ENCODE data around the gene FXYD1. TPM values are rescaled to one million over a fixed set of nuclear protein-coding genes. Genes with fewer than 3 reads are reported as not detected.

Gene FXYD1
- polyA plus RNA-seq, 1 of the 3 experiments (the other 2 are of a cell fraction) = 0.12 TPM

DNA sequence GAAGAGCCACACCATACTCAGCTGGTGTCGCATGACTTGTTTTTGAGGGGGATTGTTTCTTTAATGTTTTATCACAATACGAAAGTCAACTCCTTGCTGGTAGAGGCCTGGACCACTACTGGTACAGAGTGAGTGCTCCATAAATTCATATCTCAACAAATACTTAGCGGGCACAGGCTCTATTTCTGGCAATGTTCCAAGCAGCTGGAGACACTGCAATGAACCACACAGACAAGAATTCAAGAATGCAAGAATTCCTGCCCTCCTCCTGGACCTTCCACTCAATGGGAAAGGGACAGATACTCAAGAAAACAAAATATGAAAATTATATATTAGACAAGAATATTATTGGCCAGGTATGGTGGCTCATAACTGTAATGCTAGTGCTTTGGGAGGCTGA is 10.8 kb downstream of the FXYD1 start:
- 69% methylated on average over 3 of the region's 3 CpGs for WGBS (ENCODE audit: low lambda C conversion rate)
- Histone ChIP-seq H3K27ac (ENCODE audit: low read depth in 2 of 2, low read length in 1 of 2) (no peak overlapping the region), H4K20me1 (ENCODE audit: insufficient read depth) (no peaks in the 10 kb centered on the region), H3K27me3 (ENCODE audit: insufficient read depth) (peaks cover 8% of the 10 kb centered on the region; the same call in 1 of the 2 replicates), H3K9me2 (no peaks in the 10 kb centered on the region), H3K9me3 (no peaks in the 10 kb centered on the region), H3K4me3 (ENCODE audit: low read depth in 2 of 2, low read length in 1 of 2) (no peak overlapping the region), H3F3A (replicated peaks; ENCODE audit: insufficient read depth) (peaks cover 4% of the 10 kb centered on the region), H3K79me2 (ENCODE audit: insufficient read depth) (no peaks in the 10 kb centered on the region; the same call in 1 of the 2 replicates), H3K36me3 (replicated peaks in 1 of 2; ENCODE audit: control insufficient read depth in 1 of 2, insufficient read depth in 2 of 2, low read length in 1 of 2) (no peaks in the 10 kb centered on the region), H3K9ac (no peak overlapping the region), H3K4me2 (no peak overlapping the region), H2AFZ (ENCODE audit: low read depth) (no peak overlapping the region), H3K4me1 (ENCODE audit: control insufficient read depth in 1 of 2, insufficient read depth in 2 of 2, low read depth in 1 of 2, low read length in 1 of 2) (no peaks in the 10 kb centered on the region; a peak in 2 of 4 replicates)
- CTCF ChIA-PET = interaction anchor here (2.8 kb wide), 1 partner anchor 83 kb away, joined by 13 read pairs; no protein-coding TSS in a partner anchor
- TF ChIP-seq FOXJ3 (CRISPR knock-in tag; IDR thresholded peaks at IDR 0.05) (no peak), RAD21 (IDR thresholded peaks at IDR 0.05; ENCODE audit: low read length) (no peak), GATA2 (CRISPR knock-in tag; IDR thresholded peaks at IDR 0.05) (no peak)
- DNase-seq = no peak
- POLR2A ChIA-PET = no interaction called here

DNA sequence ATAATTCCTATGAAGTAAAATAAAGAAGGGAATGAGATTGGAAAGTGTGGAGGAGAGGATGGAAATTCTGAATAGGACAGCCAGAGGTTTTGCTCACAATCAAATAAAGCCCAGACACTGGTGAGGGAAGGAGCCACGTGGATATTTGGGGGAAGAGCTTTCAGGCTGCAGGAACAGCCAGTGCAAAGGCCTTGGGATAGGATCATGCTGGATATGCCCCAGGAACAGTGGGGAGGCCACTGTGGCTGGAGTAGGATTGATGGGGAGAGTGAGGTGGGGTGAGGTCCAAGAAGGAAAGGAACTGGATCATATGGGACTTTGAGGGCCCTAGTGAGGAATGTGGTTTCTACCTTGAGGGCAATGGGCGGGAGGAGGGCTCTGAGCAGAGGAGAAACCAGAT is 11.8 kb downstream of the FXYD1 start:
- Histone ChIP-seq H3K27me3 (ENCODE audit: insufficient read depth) (no peaks in the 10 kb centered on the region; the same call in 1 of the 2 replicates), H3K27ac (ENCODE audit: low read depth in 2 of 2, low read length in 1 of 2) (no peak overlapping the region), H3K4me3 (ENCODE audit: low read depth in 2 of 2, low read length in 1 of 2) (no peak overlapping the region), H3K79me2 (ENCODE audit: insufficient read depth) (peaks cover 10% of the 10 kb centered on the region; the same call in 1 of the 2 replicates), H3K9me3 (no peaks in the 10 kb centered on the region), H3K9me2 (no peaks in the 10 kb centered on the region), H2AFZ (ENCODE audit: low read depth) (no peak overlapping the region), H4K20me1 (ENCODE audit: insufficient read depth) (no peaks in the 10 kb centered on the region), H3K4me1 (ENCODE audit: control insufficient read depth in 1 of 2, insufficient read depth in 2 of 2, low read depth in 1 of 2, low read length in 1 of 2) (peaks cover 0 to under 1% of the 10 kb centered on the region in 2 experiments; a peak in 2 of 4 replicates), H3K9ac (no peak overlapping the region), H3F3A (replicated peaks; ENCODE audit: insufficient read depth) (peaks cover 4% of the 10 kb centered on the region), H3K4me2 (no peak overlapping the region), H3K36me3 (replicated peaks in 1 of 2; ENCODE audit: control insufficient read depth in 1 of 2, insufficient read depth in 2 of 2, low read length in 1 of 2) (no peaks in the 10 kb centered on the region)
- ChIA-PET POLR2A (no interaction called here), CTCF (interaction anchor here (5.3 kb wide), 1 partner anchor 7 kb away, joined by 59 read pairs; the partner anchor contains the start of gene FXYD7)
- no peak for TF ChIP-seq MXI1 (IDR thresholded peaks at IDR 0.05; ENCODE audit: low read depth, low read length)
- no peak for TF ChIP-seq EZH2phosphoT487 (IDR thresholded peaks at IDR 0.05; ENCODE audit: borderline replicate concordance, low read depth)
- TF ChIP-seq EP300 (IDR thresholded peaks at IDR 0.05; ENCODE audit: borderline replicate concordance in 1 of 2, low read depth in 1 of 2, low read length in 1 of 2) = no peak
- no peak for TF ChIP-seq JUND (IDR thresholded peaks at IDR 0.05)
- TF ChIP-seq ELF1 (IDR thresholded peaks at IDR 0.05) = no peak
- TF ChIP-seq SMC3 (IDR thresholded peaks at IDR 0.05; ENCODE audit: low read depth, low read length) = no peak
- no peak for TF ChIP-seq FOSL2 (IDR thresholded peaks at IDR 0.05; ENCODE audit: borderline replicate concordance, low read depth)
- TF ChIP-seq GABPA (IDR thresholded peaks at IDR 0.05; ENCODE audit: low read depth) = no peak
- TF ChIP-seq CHD2 (IDR thresholded peaks at IDR 0.05; ENCODE audit: low read length, partially characterized antibody) = no peak
- TF ChIP-seq TEAD4 (IDR thresholded peaks at IDR 0.05; ENCODE audit: borderline replicate concordance, insufficient read depth) = no peak
- TF ChIP-seq FOXJ3 (CRISPR knock-in tag; IDR thresholded peaks at IDR 0.05) = no peak
- TF ChIP-seq TCF12 (IDR thresholded peaks at IDR 0.05) = no peak
- no peak for TF ChIP-seq NRF1 (IDR thresholded peaks at IDR 0.05; ENCODE audit: low read depth, low read length)
- TF ChIP-seq, protein P1, sequence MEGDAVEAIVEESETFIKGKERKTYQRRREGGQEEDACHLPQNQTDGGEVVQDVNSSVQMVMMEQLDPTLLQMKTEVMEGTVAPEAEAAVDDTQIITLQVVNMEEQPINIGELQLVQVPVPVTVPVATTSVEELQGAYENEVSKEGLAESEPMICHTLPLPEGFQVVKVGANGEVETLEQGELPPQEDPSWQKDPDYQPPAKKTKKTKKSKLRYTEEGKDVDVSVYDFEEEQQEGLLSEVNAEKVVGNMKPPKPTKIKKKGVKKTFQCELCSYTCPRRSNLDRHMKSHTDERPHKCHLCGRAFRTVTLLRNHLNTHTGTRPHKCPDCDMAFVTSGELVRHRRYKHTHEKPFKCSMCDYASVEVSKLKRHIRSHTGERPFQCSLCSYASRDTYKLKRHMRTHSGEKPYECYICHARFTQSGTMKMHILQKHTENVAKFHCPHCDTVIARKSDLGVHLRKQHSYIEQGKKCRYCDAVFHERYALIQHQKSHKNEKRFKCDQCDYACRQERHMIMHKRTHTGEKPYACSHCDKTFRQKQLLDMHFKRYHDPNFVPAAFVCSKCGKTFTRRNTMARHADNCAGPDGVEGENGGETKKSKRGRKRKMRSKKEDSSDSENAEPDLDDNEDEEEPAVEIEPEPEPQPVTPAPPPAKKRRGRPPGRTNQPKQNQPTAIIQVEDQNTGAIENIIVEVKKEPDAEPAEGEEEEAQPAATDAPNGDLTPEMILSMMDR (IDR thresholded peaks at IDR 0.05) = no peak
- no peak for TF ChIP-seq YY1 (IDR thresholded peaks at IDR 0.05; ENCODE audit: low read depth)
- TF ChIP-seq, protein P2, sequence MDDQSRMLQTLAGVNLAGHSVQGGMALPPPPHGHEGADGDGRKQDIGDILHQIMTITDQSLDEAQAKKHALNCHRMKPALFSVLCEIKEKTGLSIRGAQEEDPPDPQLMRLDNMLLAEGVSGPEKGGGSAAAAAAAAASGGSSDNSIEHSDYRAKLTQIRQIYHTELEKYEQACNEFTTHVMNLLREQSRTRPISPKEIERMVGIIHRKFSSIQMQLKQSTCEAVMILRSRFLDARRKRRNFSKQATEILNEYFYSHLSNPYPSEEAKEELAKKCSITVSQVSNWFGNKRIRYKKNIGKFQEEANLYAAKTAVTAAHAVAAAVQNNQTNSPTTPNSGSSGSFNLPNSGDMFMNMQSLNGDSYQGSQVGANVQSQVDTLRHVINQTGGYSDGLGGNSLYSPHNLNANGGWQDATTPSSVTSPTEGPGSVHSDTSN (IDR thresholded peaks at IDR 0.05) = no peak
- no peak for TF ChIP-seq POLR2AphosphoS5 (IDR thresholded peaks at IDR 0.05; ENCODE audit: low read depth, low read length)
- TF ChIP-seq, protein P3, sequence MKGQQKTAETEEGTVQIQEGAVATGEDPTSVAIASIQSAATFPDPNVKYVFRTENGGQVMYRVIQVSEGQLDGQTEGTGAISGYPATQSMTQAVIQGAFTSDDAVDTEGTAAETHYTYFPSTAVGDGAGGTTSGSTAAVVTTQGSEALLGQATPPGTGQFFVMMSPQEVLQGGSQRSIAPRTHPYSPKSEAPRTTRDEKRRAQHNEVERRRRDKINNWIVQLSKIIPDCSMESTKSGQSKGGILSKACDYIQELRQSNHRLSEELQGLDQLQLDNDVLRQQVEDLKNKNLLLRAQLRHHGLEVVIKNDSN (IDR thresholded peaks at IDR 0.05; ENCODE audit: borderline replicate concordance, low read depth) = no peak
- TF ChIP-seq, protein P4, sequence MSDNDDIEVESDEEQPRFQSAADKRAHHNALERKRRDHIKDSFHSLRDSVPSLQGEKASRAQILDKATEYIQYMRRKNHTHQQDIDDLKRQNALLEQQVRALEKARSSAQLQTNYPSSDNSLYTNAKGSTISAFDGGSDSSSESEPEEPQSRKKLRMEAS (IDR thresholded peaks at IDR 0.05; ENCODE audit: low read depth) = no peak
- no peak for TF ChIP-seq NFIC (IDR thresholded peaks at IDR 0.05; ENCODE audit: borderline replicate concordance)
- WGBS (ENCODE audit: low lambda C conversion rate) = 50% methylated on average over 2 of the region's 2 CpGs
- DNase-seq = no peak

All from SK-N-SH (cell line).